Thoracic aorta (tissue), 2 donors: ENCODE data around the gene FAXC. TPM values are rescaled to one million over a fixed set of nuclear protein-coding genes. Genes with fewer than 3 reads are reported as not detected.

Experiments
- ATAC-seq: fragments of 150-250 bp; one replicate; pipeline ENCODE4 v1.8.0; 2017; ENCODE audit warnings: low read depth; ENCODE audit not compliant: insufficient number of reproducible peaks, low FRiP score
- DNase-seq: peaks from one replicate; pipeline ENCODE4 v3.0.0-alpha.2; 2020; ENCODE audit warnings: low spot score
- H3K27ac ChIP-seq, 2 donors: fragments of 200-600 bp; sonication (generic); 1 replicate in 1 of 2; 2 replicates in 1 of 2; pipeline ENCODE4 v1.5.1; 2016; ENCODE audit warnings: mild to moderate bottlenecking in 2 of 2, moderate library complexity in 2 of 2
- H3K27me3 ChIP-seq: fragments of 200-600 bp; sonication (generic); replicated peaks from 2 replicates; pipeline ENCODE4 v1.6.0; 2016; ENCODE audit warnings: mild to moderate bottlenecking; ENCODE audit not compliant: insufficient read depth
- H3K36me3 ChIP-seq: fragments of 200-600 bp; sonication (generic); one replicate; pipeline ENCODE4 v1.5.1; 2016
- H3K4me1 ChIP-seq, 2 donors: fragments of 200-600 bp; sonication (generic); 1 replicate in 1 of 2; 2 replicates in 1 of 2; pipeline versions ENCODE4 v1.5.1 to v1.6.0; 2016; ENCODE audit warnings: low read depth in 2 of 2, mild to moderate bottlenecking in 1 of 2; ENCODE audit not compliant: control insufficient read depth in 1 of 2
- H3K4me3 ChIP-seq: fragments of 200-600 bp; sonication (generic); 2 replicates; pipeline ENCODE4 v1.5.1; 2016; ENCODE audit warnings: mild to moderate bottlenecking
- H3K9me3 ChIP-seq: fragments of 200-600 bp; sonication (generic); 2 replicates; pipeline ENCODE4 v1.5.1; 2016
- CTCF ChIP-seq: fragments of 200-600 bp; sonication (generic); IDR thresholded peaks from one replicate; pipeline ENCODE4 v1.5.1; 2019; ENCODE audit warnings: antibody characterized with exemption
- total RNA-seq, 2 donors: library from RNA; depleted of rRNA; stranded (reverse); fragments of >200 nt; gene quantifications; one replicate each; pipeline versions ENCODE4 v1.1.0 to v1.2.3, GENCODE V29; 2016

The FAXC gene
- total RNA-seq, 2 donors from 2014 or later = 0.81 to 0.99 TPM

GRCh38 chr6:99232056-99232455 is 117.4 kb downstream of the FAXC start:
- TF ChIP-seq CTCF = no peak
- DNase-seq (no peak), ATAC-seq (no peak)
- H3K4me1 ChIP-seq = no peaks in the 10 kb centered on the region
- no peaks in the 10 kb centered on the region for H3K36me3 ChIP-seq
- no peak overlapping the region for H3K27ac ChIP-seq
- no peaks in the 10 kb centered on the region for H3K9me3 ChIP-seq
- no peaks in the 10 kb centered on the region for H3K27me3 ChIP-seq
- H3K4me3 ChIP-seq = no peak overlapping the region

- ATAC-seq (no peak), DNase-seq (no peak)
- H3K36me3 ChIP-seq = no peaks in the 10 kb centered on the region
- no peak overlapping the region for H3K4me3 ChIP-seq
- TF ChIP-seq CTCF = no peak
- H3K27me3 ChIP-seq = no peaks in the 10 kb centered on the region
- H3K27ac ChIP-seq = no peak overlapping the region
- no peaks in the 10 kb centered on the region for H3K9me3 ChIP-seq
- no peaks in the 10 kb centered on the region for H3K4me1 ChIP-seq
Measured at GRCh38 chr6:99225172-99225571, 124.3 kb downstream of the FAXC start.

Other genes with a start within 250 kb of the FAXC start
- 1 to 10 TPM in 1 of 2 donors, under 1 TPM in 1; 0.95 to 2.0 TPM for gene COQ3, start 44.5 kb upstream of the FAXC start, total RNA-seq
- gene PNISR, start 75.6 kb upstream of the FAXC start, total RNA-seq = 100 to 1,000 TPM; 114 to 207 TPM
- gene USP45, start 165.7 kb upstream of the FAXC start, total RNA-seq = 10 to 100 TPM; 11.2 to 26.2 TPM
- gene CCNC, start 219.0 kb upstream of the FAXC start, total RNA-seq = 10 to 100 TPM; 25.2 to 50.6 TPM